ENCODE results near the gene PKP3. TPM values are rescaled to one million over a fixed set of nuclear protein-coding genes. Genes with fewer than 3 reads are reported as not detected.

The PKP3 gene
- total RNA-seq, 1 donor from 2014 or later = 0.52 TPM

- no peaks in the 10 kb centered on the region for H3K4me1 ChIP-seq
- no peak overlapping the region for H3K27ac ChIP-seq (replicated peaks)
- peaks cover 53% of the 10 kb centered on the region for H3K27me3 ChIP-seq (ENCODE audit: low read depth)
- H3K36me3 ChIP-seq = no peaks in the 10 kb centered on the region
- H3K4me3 ChIP-seq = no peak overlapping the region
- H3K9me3 ChIP-seq (replicated peaks) = no peaks in the 10 kb centered on the region
- no peak for DNase-seq
- intact Hi-C loops (cut with micrococcal nuclease) = no loop called here
- TF ChIP-seq CTCF (IDR thresholded peaks at IDR 0.05; ENCODE audit: borderline replicate concordance) = no peak
Measured at GRCh38 chr11:428295-428694, 34.3 kb downstream of the PKP3 start.

GRCh38 chr11:429391-429790 is 35.4 kb downstream of the PKP3 start:
- Histone ChIP-seq H3K4me3 (no peak overlapping the region), H3K4me1 (no peaks in the 10 kb centered on the region), H3K27me3 (ENCODE audit: low read depth) (peaks cover 53% of the 10 kb centered on the region), H3K36me3 (no peaks in the 10 kb centered on the region), H3K27ac (replicated peaks) (no peak overlapping the region), H3K9me3 (replicated peaks) (no peaks in the 10 kb centered on the region)
- intact Hi-C loops (cut with micrococcal nuclease) = no loop called here
- DNase-seq = no peak
- no peak for TF ChIP-seq CTCF (IDR thresholded peaks at IDR 0.05; ENCODE audit: borderline replicate concordance)

- no peak for TF ChIP-seq CTCF (IDR thresholded peaks at IDR 0.05; ENCODE audit: borderline replicate concordance)
- Histone ChIP-seq H3K27me3 (ENCODE audit: low read depth) (peaks cover 55% of the 10 kb centered on the region), H3K36me3 (no peaks in the 10 kb centered on the region), H3K4me1 (no peaks in the 10 kb centered on the region), H3K27ac (replicated peaks) (no peak overlapping the region), H3K4me3 (no peak overlapping the region), H3K9me3 (replicated peaks) (no peaks in the 10 kb centered on the region)
- no peak for DNase-seq
- intact Hi-C loops (cut with micrococcal nuclease) = no loop called here
Measured at GRCh38 chr11:429931-430456, 36.0 kb downstream of the PKP3 start.

- H3K9me3 ChIP-seq (replicated peaks) = no peaks in the 10 kb centered on the region
- no peaks in the 10 kb centered on the region for H3K4me1 ChIP-seq
- peaks cover 44% of the 10 kb centered on the region for H3K27me3 ChIP-seq (ENCODE audit: low read depth)
- intact Hi-C loops (cut with micrococcal nuclease) = no loop called here
- H3K36me3 ChIP-seq = no peaks in the 10 kb centered on the region
- no peak for DNase-seq
- no peak overlapping the region for H3K27ac ChIP-seq (replicated peaks)
- no peak for TF ChIP-seq CTCF (IDR thresholded peaks at IDR 0.05; ENCODE audit: borderline replicate concordance)
- H3K4me3 ChIP-seq = no peak overlapping the region
Measured at GRCh38 chr11:431921-432320, 37.9 kb downstream of the PKP3 start.

- H3K4me3 ChIP-seq = no peak overlapping the region
- no peak overlapping the region for H3K27ac ChIP-seq (replicated peaks)
- intact Hi-C loops (cut with micrococcal nuclease) = no loop called here
- H3K9me3 ChIP-seq (replicated peaks) = no peaks in the 10 kb centered on the region
- TF ChIP-seq CTCF (IDR thresholded peaks at IDR 0.05; ENCODE audit: borderline replicate concordance) = no peak
- H3K36me3 ChIP-seq = no peaks in the 10 kb centered on the region
- H3K27me3 ChIP-seq (ENCODE audit: low read depth) = peaks cover 43% of the 10 kb centered on the region
- H3K4me1 ChIP-seq = no peaks in the 10 kb centered on the region
- no peak for DNase-seq
Measured at GRCh38 chr11:432501-433100, 38.6 kb downstream of the PKP3 start.

Data from left ventricle myocardium inferior (tissue), 1 donor.